ENCODE data around the gene ACBD3. TPM values are rescaled to one million over a fixed set of nuclear protein-coding genes. Genes with fewer than 3 reads are reported as not detected.
A peak's percentile ranks its signal among the peaks of the same experiment; 100 is the strongest.

Gene ACBD3
- total and polyA plus RNA-seq, 2 of the 8 experiments (the other 6 are each of a cell fraction or from before 2014, with no cell fraction given), result 8.4 to 29.4 TPM

DNA sequence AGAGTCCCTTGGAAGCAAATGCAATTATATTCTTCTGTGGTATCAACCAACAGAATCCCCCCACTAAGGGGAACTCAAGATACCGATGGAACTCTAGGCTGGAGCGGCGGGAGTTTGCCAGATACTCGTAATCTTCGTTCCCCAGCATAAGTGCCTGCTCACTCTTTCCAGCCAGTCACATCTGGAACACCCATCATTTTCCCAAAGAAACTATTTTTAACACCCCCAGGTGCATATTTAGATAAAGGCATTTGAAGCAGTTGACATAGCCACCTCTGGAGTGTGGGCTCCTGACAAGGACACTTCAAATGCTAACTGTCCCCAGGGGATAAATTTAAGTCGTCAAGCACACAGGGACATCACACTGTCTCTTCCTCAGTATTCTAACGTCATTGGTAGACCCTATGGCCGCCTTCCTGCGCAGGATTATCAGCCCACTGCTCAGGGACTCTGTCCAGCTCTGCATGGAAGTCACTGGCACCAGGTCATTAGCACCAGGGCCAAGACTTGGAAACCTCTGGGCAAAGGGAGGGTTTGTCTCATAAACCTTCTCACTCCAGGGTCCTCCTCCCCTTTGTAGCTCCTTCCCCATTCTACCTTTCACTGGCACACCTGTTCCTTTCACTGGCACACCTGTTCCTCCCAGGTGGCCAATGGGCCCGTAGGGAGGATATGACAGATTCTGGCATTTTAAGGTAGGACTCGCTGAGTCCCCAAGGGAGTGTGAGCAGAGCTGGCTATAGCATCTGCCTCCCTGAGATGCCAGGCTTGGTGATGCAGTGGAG is 75.3 kb downstream of the ACBD3 start (continued):
- TF ChIP-seq POLR2AphosphoS5 (IDR thresholded peaks at IDR 0.05; ENCODE audit: low read depth, low read length) (peak; percentile 47; the same call in 1 of the 2 replicates), SIN3A (conservative IDR thresholded peaks at IDR 0.05 in 1 of 2, IDR thresholded peaks at IDR 0.05 in 1 of 2; ENCODE audit: low read depth in 1 of 2, low read length in 2 of 2) (peak; percentile 66 to 67; a peak in 1 of 4 replicates), FOSL1 (IDR thresholded peaks at IDR 0.05; ENCODE audit: insufficient read depth, low read depth, low read length) (no peak), TAF1 (IDR thresholded peaks at IDR 0.05; ENCODE audit: low read depth, low read length) (no peak), SP1 (IDR thresholded peaks at IDR 0.05; ENCODE audit: low read depth, low read length) (no peak)
